COLO829 (cell line): ENCODE measurements around the gene CA6.
"Not testable (repeated sequence)": the region's sequence is repeated elsewhere in the genome, so short reads cannot be mapped to it uniquely, and the experiment has no call there.

Experiments used
- DNase-seq: peaks from one replicate; pipeline ENCODE4 v3.0.0; 2012; ENCODE audit warnings: low spot score

The CA6 gene

DNA sequence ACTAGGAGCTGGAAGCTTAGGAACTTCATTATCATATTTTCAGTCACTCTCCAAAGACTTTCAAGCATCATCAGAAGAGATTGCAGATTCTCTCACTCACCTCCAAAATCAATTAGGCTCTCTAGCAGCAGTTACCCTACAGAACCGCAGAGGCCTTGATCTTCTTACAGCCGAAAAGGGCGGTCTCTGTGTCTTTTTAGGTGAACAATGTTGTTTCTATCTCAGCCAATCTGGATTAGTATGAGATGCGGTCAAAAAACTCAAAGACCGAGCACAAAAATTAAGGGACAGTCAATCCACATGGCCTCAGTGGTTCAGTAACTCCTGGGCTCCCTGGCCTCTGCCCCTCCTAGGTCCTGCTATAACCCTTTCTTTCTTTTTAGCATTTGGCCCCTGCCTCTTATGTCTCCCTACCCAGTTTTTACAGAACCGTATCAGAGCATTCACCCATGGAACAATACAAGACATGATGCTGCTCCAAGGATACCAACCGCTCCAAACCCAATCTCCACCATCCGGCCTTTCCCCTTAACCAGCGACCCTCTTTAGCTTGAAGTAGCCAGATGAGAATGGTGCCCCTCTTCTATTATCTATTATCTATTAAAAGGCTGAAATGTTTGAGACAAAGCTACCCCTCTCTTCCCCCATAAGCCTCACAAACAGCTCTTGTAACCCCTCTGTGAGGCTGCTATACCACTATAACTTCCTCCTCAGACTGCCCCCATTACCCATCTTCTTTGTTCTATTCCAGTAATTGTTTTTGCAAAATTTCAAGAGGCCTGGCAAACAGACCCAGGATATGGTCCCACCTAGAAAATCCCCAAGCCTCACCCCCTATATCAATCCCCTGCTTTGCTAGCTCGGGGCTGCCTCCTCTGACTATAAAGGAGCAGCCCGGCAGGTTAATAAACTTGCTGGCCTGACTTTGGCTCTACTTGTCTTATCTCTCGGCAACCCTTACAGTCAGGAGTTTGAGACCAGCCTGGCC lies 18.7 kb upstream of the CA6 start:
- no peak for DNase-seq

- no peak for DNase-seq
Observed at GRCh38 chr1:8930116-8930515, 15.6 kb upstream of the CA6 start.

DNA sequence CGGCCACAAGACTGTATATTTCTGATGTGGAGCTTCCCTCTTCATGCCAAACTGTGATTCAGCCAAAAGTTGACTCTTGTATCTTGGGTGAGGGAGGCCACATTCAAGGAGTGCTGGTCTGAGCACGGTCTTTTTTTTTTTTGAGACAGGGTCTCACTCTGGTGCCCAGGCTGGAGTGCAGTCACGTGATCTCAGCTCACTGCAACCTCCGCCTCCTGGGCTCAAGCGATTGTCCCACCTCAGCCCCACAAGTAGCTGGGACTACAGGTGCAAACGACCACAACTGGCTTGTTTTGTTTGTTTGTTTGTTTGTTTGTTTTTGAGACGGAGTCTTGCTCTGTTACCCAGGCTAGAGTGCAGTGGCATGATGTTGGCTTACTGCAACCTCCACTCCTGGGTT lies 8.6 kb upstream of the CA6 start:
- not testable (repeated sequence) for DNase-seq

DNA sequence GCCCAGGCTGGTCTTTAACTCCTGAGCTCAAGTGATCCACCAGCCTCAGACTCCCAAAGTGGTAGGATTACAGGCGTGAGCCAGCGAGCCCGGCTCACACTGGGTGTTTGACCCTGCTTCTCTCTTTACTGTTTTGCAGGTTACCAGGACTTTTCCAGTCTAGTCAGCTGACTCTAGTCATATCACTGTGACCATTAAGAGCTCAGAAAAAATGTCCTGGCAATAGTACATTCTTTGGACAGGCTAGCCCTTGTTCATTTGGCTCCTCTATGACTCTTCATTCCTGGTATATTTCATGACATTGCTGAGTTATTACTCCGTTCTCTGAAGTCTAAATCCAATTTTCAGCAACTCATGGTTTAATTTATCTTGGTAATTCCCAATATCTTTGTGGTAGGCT lies 8.0 kb upstream of the CA6 start:
- DNase-seq = peak; percentile 26

- no peak for DNase-seq
Observed at GRCh38 chr1:8938232-8938999, 7.3 kb upstream of the CA6 start.

DNA sequence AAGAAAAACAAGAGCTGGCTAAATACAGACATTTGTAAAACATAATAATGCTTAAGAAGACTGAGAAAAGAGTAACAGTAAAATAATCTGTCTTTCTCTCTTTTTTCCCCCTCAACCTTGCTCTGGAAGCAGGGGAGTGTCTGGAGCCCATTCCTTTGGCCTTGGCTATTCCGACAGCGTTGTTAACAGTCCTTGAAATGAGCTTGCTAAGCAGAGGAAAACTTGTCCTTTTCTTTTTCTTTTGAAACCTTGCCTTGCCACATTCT lies 6.7 kb upstream of the CA6 start:
- no peak for DNase-seq

DNA sequence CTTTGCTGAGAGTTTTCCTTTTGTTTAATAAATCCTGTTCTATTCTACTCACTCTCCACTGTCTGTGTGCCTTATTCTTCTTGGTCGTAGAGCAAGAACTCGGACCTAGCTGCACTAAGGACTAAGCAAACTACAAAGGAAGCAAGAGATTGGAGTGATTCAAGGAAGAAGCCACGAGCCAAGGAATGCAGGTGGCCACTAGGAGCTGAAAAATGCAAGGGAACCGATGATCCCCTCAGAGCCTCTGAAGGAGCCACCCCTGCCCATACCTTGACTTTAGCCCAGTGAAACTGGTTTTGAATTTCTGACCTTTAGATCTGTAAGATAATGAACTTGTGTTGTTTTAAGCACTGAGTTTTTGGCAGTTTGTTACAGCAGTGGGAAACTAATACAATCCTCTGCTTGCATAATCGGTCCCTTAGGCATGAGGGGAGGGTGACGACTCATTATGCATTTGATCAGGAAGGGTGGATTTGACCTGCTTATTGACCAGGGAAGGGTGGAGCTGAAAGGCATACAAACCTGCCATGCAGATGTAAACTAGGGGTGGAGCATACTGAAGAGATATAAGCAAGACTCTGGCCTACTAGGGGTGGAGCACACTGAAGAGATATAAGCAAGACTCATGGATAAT lies 6.2 kb upstream of the CA6 start:
- no peak for DNase-seq

DNA sequence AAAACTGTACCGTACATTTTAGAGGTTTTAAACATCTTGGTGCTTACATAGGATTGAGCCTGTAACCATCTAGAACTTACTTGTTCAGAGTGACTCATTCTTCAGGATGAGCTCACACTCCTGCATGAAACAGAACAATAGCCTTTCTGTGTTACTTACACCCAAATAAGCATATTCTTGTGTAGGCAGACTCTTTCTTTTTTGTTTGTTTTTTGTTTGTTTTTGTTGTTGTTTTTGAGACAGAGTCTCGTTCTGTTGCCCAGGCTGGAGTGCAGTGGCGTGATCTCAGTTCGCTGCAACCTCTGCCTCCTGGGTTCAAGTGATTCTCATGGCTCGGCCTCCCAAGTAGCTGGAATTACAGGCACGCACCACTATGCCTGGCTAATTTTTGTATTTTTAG lies 3.8 kb upstream of the CA6 start:
- DNase-seq = peak; percentile 98

DNA sequence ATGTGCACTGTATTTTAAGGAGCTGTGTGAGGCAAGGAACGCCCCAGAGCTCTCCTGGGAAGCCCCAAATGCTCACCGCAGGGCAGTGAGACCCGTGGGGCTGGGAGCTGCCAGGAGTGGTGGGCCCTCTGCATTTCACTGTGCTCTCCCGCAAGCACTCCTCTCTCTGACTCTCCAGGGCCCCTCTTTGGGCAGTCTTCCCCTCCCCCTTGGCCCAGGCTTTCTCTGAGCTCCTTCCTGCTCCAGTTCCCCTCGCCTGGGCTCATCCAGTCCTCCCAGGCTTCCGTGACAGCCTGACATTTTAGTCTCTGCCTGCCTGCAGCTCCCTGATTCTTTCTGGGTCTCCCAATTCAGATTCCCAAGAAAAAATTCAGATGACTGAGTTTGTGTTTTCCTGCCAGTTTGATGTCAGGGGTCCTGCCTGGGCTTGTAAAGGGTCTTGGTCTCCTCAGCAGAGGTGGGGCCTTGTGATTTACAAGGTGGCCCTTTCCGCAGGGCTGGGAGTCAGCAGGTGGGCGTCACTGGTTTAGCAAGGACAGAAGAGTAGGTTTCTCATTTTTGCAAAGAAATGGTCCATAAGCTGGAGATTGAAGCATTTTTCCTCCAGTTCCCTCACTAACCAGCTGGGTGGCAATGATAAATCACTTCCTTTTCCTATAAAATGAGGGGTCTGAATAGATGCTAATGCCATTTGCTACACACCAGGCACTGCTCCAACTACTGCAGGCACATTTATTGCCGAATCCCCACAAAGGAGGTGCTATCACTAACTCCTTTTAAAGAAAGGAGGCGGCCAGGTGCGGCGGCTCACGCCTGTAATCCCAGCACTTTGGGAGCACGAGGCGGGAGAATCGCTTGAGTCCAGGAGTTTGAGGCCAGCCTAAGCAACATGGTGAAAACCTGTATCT lies 1.9 kb upstream of the CA6 start:
- no peak for DNase-seq

- peak; percentile 41 for DNase-seq
Observed at GRCh38 chr1:8947127-8947691, 1.5 kb downstream of the CA6 start.

GRCh38 chr1:8950309-8950708 lies 4.6 kb downstream of the CA6 start:
- DNase-seq = no peak

- DNase-seq = no peak
Observed at GRCh38 chr1:8951231-8951630, 5.6 kb downstream of the CA6 start.

DNA sequence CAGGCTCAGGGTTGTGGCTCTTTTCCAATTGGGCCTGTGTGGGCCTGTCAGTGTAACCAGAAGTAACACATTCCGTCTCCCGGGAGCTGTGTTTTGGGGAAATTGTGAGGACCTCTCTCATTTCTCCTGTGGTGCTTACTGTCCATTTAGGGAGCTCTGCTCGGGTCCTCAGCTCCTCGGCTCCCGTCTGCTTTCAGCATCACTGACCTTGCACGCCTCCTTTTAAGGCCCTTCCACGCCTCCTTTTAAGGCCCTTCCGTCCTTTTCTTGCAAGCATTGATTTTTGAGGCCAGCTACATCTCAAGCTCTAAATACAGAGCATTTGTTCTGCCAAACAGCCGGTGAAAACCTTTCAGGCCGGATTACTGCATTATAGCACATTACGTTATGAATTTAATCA lies 9.7 kb downstream of the CA6 start:
- no peak for DNase-seq

- no peak for DNase-seq
Observed at GRCh38 chr1:8956461-8957349, 11.0 kb downstream of the CA6 start.

DNA sequence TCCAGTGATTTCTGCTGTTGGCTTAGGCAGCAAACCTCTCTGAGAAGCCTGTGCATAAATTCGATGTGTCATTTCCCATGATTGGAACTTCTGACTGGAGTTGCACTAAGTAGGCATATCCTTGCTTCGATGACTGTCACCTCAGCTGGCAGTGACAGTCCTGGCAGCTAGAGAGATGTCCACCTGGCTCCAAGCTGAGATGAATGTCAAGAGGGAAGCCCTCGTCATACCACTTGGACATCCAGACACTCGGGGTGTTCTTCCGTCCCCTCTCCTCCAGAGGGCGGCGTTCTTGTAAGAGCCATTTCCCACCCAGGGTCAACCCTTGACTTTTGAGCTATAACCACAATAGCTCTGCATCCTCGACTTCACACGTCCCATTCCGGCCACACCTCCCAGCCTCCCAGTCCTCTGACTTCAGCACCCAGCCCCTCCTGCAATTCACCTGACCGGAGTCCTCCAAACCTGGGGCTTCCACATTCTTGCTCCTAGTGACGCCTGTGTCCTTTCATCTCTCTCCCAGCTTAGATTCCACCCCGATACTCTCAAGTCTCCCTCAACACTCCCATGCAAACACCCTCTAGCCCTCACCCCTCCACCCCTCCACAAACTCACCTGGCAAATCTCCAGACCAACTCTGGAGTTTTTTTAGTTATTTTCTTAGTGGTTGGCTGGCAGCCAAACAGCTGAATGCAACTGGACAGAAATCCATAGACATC lies 17.3 kb downstream of the CA6 start:
- DNase-seq = no peak

DNA sequence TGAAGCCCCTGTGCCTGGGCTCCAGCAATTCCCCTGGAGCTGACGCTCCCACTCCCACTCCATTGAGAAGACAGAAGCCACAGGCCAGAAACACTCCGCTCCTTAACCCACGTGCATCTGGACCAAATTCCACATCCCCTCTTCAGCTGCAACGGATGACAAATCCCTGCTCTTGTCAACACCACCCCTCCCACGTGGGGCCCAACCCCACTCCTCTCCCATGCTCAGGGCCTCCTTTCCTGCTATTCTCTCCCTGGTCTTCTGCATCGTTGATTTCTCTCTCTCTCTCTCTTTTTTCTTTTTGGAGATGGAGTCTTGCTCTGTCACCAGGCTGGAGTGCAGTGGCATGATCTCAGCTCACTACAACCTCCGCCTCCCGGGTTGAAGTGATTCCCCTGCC lies 18.3 kb downstream of the CA6 start:
- DNase-seq = no peak

- DNase-seq = no peak
Observed at GRCh38 chr1:8965121-8965820, 19.6 kb downstream of the CA6 start.

DNA sequence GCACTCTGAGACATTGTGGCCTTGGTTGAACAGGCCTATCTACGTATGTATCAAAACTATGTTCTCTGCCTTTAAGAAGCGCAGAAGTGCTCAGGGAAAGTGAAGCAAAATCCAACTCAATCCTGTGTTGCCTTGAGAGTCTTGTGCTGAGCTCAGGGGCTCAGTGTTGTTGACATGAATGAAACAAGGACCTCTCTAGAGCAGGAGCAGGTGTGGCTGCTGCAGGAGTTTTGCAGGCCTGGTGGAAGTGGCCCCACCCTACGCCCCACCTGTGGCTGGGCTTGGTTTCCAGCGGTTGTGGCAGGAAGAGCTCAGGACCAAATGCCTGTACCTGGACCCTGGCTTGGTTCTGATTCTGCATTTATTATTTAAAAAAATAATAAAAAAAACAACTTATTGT lies 20.9 kb downstream of the CA6 start:
- no peak for DNase-seq

DNA sequence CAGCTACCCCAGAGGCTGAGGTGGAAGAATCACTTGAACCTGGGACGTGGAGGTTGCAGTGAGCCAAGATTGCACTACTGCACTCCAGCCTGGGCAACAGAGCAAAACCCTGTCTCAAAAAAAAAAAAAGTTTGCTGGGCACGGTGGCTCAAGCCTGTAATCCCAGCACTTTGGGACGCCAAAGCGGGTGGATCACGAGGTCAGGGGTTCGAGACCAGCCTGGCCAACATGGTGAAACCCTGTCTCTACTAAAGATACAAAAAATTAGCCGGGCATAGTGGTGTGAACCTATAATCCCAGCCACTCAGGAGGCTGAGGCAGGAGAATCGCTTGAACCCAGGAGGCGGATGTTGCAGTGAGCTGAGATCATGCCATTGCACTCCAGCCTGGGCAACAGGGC lies 23.2 kb downstream of the CA6 start:
- DNase-seq = not testable (repeated sequence)
